Measurements from ENCODE around the gene NRF1.
"Not testable (repeated sequence)": the region's sequence is repeated elsewhere in the genome, so short reads cannot be mapped to it uniquely, and the experiment has no call there.

The NRF1 gene

GRCh38 chr7:129667116-129667515 is 55.6 kb downstream of the NRF1 start:
- CTCF ChIA-PET = no interaction called here
- POLR2A ChIA-PET = no interaction called here
- TF ChIP-seq CTCF (IDR thresholded peaks at IDR 0.05; ENCODE audit: control extremely low read depth, extremely low read depth, low read depth, missing control alignments) = no peak
- no peak for DNase-seq (ENCODE audit: extremely low spot score)

GRCh38 chr7:129667551-129667950 is 56.0 kb downstream of the NRF1 start:
- CTCF ChIA-PET = no interaction called here
- TF ChIP-seq CTCF (IDR thresholded peaks at IDR 0.05; ENCODE audit: control extremely low read depth, extremely low read depth, low read depth, missing control alignments) = no peak
- DNase-seq (ENCODE audit: extremely low spot score) = no peak
- POLR2A ChIA-PET = no interaction called here

- no peak for DNase-seq (ENCODE audit: extremely low spot score)
- no peak for TF ChIP-seq CTCF (IDR thresholded peaks at IDR 0.05; ENCODE audit: control extremely low read depth, extremely low read depth, low read depth, missing control alignments)
- ChIA-PET CTCF (no interaction called here), POLR2A (no interaction called here)
These were observed 58.4 kb downstream of the NRF1 start for GRCh38 chr7:129669901-129670300.

GRCh38 chr7:129670656-129671055 is 59.1 kb downstream of the NRF1 start:
- DNase-seq (ENCODE audit: extremely low spot score) = no peak
- ChIA-PET CTCF (no interaction called here), POLR2A (no interaction called here)
- TF ChIP-seq CTCF (IDR thresholded peaks at IDR 0.05; ENCODE audit: control extremely low read depth, extremely low read depth, low read depth, missing control alignments) = no peak

- no peak for DNase-seq (ENCODE audit: extremely low spot score)
- POLR2A ChIA-PET = no interaction called here
- CTCF ChIA-PET = interaction anchor here (0.9 kb wide), 1 partner anchor 158 kb away, joined by 3 read pairs; no protein-coding TSS in a partner anchor
- no peak for TF ChIP-seq CTCF (IDR thresholded peaks at IDR 0.05; ENCODE audit: control extremely low read depth, extremely low read depth, low read depth, missing control alignments)
These were observed 59.7 kb downstream of the NRF1 start for GRCh38 chr7:129671266-129671665.

- CTCF ChIA-PET = interaction anchor here (1.2 to 1.4 kb wide), 2 partner anchors 12 to 157 kb away, joined by 3 to 5 read pairs; no protein-coding TSS in a partner anchor
- DNase-seq (ENCODE audit: extremely low spot score); POLR2A ChIA-PET: not testable (repeated sequence)
These were observed 63.0 kb downstream of the NRF1 start for GRCh38 chr7:129674475-129674874.

GRCh38 chr7:129675521-129675920 is 64.0 kb downstream of the NRF1 start:
- ChIA-PET CTCF (interaction anchor here (1.0 kb wide), 1 partner anchor 18 kb away, joined by 3 read pairs; no protein-coding TSS in a partner anchor), POLR2A (no interaction called here)
- DNase-seq (ENCODE audit: extremely low spot score) = no peak
- no peak for TF ChIP-seq CTCF (IDR thresholded peaks at IDR 0.05; ENCODE audit: control extremely low read depth, extremely low read depth, low read depth, missing control alignments)
